ENCODE measurements around the gene FARSA.
"Not testable (repeated sequence)": the region's sequence is repeated elsewhere in the genome, so short reads cannot be mapped to it uniquely, and the experiment has no call there.

The FARSA gene

GRCh38 chr19:12953799-12954611 is 20.5 kb upstream of the FARSA start:
- DNase-seq (ENCODE audit: low read depth in 2 of 2) = no peak

- no peak for DNase-seq (ENCODE audit: low read depth in 2 of 2)
These were observed 19.8 kb upstream of the FARSA start for GRCh38 chr19:12953138-12953798.

GRCh38 chr19:12952488-12953137 is 19.1 kb upstream of the FARSA start:
- DNase-seq (ENCODE audit: low read depth in 2 of 2) = no peak

- not testable (repeated sequence) for DNase-seq (ENCODE audit: low read depth in 2 of 2)
These were observed 18.5 kb upstream of the FARSA start for GRCh38 chr19:12952050-12952449.

DNA sequence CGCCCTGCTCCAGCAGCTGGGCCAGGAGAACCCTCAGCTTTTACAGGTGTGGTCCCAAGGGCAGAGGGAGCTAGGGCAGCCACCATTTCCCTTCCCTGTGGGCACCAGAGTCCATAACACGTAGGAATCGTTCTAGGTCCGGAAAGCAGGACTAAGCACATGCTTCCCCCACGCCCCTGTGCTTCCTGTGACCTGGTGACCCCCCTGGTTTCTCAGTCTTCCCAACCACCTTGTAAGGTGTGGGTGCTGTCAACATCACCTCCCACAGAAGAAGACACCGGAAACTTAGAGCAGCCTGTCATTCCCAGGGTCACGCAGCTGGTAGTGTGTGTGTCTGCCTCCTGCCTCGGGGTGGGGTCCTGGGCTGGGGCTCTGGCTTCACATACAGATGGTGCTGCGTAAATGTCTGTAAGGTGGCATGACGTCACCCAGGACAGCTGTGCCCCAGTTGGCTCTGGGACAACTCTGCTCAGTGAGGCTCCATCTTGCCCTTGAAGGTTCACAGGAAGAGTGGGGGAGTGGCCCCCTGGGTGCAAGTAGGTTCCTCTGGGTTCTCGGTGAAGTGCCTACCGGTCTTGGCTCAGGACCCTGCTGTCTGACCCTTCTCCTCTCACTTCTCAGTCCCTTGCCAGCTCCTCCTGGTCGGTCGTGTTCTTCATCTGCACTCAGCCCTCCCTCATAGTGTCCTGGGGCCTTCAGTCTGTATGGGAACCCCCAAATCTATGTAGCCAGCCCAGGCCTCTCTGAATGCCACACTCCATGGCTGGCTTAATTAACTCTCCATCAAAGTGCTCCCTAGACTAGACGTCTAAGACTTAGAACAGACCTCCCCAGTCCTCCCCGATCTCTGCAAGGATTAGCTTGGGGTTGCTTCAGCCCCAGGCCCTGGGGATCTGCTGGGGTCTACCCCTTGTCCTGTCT is 16.1 kb upstream of the FARSA start:
- DNase-seq (ENCODE audit: low read depth in 2 of 2) = no peak

- no peak for DNase-seq (ENCODE audit: low read depth in 2 of 2)
These were observed 15.3 kb upstream of the FARSA start for GRCh38 chr19:12948612-12949362.

GRCh38 chr19:12947702-12948611 is 14.4 kb upstream of the FARSA start:
- DNase-seq (ENCODE audit: low read depth in 2 of 2) = no peak

GRCh38 chr19:12946731-12947496 is 13.4 kb upstream of the FARSA start:
- no peak for DNase-seq (ENCODE audit: low read depth in 2 of 2)

DNA sequence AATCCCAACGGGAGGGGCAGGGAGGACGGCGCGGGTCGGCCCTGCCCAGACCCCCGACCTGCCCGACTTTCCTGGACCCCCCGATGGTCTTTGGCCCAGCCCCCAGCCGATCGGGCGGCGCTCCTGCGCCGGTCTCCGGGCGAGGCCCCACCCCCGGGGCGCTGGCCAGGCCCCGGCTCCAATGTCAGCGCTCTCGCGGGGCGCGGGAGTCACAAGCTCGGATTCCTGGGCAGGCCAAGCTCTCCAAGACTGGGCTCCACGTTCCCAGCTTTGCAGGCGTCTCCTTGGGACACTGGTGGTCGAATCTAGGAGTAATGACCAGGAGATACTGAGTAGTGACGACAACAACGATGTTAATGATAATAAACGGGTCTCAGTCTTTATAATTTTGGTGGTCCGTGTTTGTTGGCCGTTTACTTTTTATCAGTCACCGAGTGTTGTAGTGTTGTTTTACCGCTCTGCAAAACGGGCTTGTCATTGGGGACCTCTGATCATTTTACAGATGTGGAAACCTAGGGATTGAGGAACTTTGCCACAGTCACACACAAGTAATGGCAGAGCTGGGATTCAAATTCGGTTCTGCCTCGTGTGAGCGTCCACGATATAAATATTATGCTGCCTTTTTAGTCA is 12.7 kb upstream of the FARSA start:
- DNase-seq (ENCODE audit: low read depth in 2 of 2) = peak; percentile 32 to 43

- peak; percentile 97 for DNase-seq (ENCODE audit: low read depth in 2 of 2)
These were observed 12.1 kb upstream of the FARSA start, which contains the start of gene RAD23A for GRCh38 chr19:12945479-12946091. TSS of gene RAD23A (plus strand) at chr19:12945862. CDS start at chr19:12945949, 87 bp downstream.

- DNase-seq (ENCODE audit: low read depth in 2 of 2) = no peak
These were observed 10.7 kb upstream of the FARSA start for GRCh38 chr19:12944104-12944674.

- DNase-seq (ENCODE audit: low read depth in 2 of 2) = no peak
These were observed 10.0 kb upstream of the FARSA start for GRCh38 chr19:12943437-12944044.

DNA sequence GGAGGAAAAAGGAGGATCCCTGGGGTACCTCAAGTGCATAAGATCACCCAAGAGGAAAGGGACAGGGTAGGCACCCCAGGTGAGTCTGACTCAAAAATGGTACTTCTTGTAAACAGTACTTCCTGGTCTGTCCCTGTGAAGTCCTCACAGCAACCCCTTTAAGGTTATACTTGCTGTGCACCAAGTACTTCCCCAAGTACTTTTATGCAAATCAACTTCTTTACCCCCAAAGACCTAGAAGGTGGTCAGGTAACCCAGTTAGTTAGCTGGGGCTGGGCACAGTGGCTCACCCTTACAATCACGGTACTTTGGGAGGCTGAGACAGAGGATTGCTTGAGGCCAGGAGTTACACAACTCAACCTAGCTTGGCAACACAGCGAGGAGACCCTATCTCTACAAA is 7.4 kb upstream of the FARSA start:
- DNase-seq (ENCODE audit: low read depth in 2 of 2) = no peak

DNA sequence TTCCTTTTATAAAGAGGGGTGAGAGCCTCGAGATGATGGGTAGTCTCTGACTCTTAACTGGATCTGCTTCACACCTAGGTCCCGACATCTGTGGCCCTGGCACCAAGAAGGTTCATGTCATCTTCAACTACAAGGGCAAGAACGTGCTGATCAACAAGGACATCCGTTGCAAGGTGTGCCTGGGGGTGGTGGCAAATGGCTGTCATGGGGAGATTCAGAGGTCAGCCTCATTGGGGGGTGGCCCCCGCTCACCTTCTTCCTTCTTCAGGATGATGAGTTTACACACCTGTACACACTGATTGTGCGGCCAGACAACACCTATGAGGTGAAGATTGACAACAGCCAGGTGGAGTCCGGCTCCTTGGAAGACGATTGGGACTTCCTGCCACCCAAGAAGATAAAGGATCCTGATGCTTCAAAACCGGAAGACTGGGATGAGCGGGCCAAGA is 6.5 kb upstream of the FARSA start:
- DNase-seq (ENCODE audit: low read depth in 2 of 2) = no peak

GRCh38 chr19:12938779-12939601 is 5.5 kb upstream of the FARSA start:
- no peak for DNase-seq (ENCODE audit: low read depth in 2 of 2)

Measured in stimulated activated CD4-positive, alpha-beta T cell treated with anti-CD3 and anti-CD28 coated beads, Interleukin-12 subunit alpha, Interleukin-12 subunit beta, amount 100 ng/mL, for 24 hours (primary cell).